Stimulated activated CD8-positive, alpha-beta memory T cell treated with anti-CD3 and anti-CD28 coated beads, Interleukin-15, amount 100 ng/mL, for 48 hours (primary cell): ENCODE data around the gene TMEM89.

Source experiments
- DNase-seq, 2 donors: peaks; one replicate each; pipeline ENCODE4 v3.0.0-alpha.2; 2020; ENCODE audit warnings: low read depth in 2 of 2

Gene TMEM89

GRCh38 chr3:48591436-48591835, 30.1 kb downstream of the TMEM89 start:
- no peak for DNase-seq

- no peak for DNase-seq
Observed at GRCh38 chr3:48588230-48588629, 33.3 kb downstream of the TMEM89 start.

GRCh38 chr3:48587686-48588085, 33.9 kb downstream of the TMEM89 start:
- DNase-seq = no peak

- no peak for DNase-seq
Observed at GRCh38 chr3:48585411-48585810, 36.2 kb downstream of the TMEM89 start.

- DNase-seq = no peak
Observed at GRCh38 chr3:48584836-48585235, 36.7 kb downstream of the TMEM89 start.

- no peak for DNase-seq
Observed at GRCh38 chr3:48581621-48582481, 39.7 kb downstream of the TMEM89 start.

GRCh38 chr3:48576647-48577046, 44.9 kb downstream of the TMEM89 start:
- DNase-seq = no peak

- DNase-seq = no peak
Observed at GRCh38 chr3:48575366-48575765, 46.2 kb downstream of the TMEM89 start.

- no peak for DNase-seq
Observed at GRCh38 chr3:48573973-48574585, 47.5 kb downstream of the TMEM89 start.

- DNase-seq = no peak
Observed at GRCh38 chr3:48572517-48572916, 49.1 kb downstream of the TMEM89 start.

- DNase-seq = no peak
Observed at GRCh38 chr3:48571938-48572337, 49.6 kb downstream of the TMEM89 start.
